HepG2 (cell line): Measurements from ENCODE around the gene CAV3. TPM values are rescaled to one million over a fixed set of nuclear protein-coding genes. Genes with fewer than 3 reads are reported as not detected.
A peak's percentile ranks its signal among the peaks of the same experiment; 100 is the strongest.

Experiments used
- ATAC-seq: fragments of 200-7000 bp; cut with Tn5 transposase; 3 replicates; pipeline ENCODE4 v1.9.1; 2020; ENCODE audit warnings: mild to moderate bottlenecking, moderate library complexity
- BruUV-seq: library from RNA; stranded (reverse); fragments of 400-500 nt; replicated peaks from 2 replicates; lab custom pipeline; 2021; lab: Mats Ljungman, UMichigan
- CTCF ChIA-PET: fragments of 300-600 bp; formaldehyde crosslinking; extraction: SDS; loops from one replicate; lab custom pipeline; 2021; ENCODE audit warnings: low total read pairs, inconsistent platforms, low intra/inter-chr PET ratio; lab: Yijun Ruan, JAX
- POLR2A ChIA-PET: fragments of 350-600 bp; sonication (Branson Sonifier 250); formaldehyde crosslinking; loops from one replicate; lab custom pipeline; 2020; ENCODE audit warnings: antibody characterized with exemption, inconsistent platforms; lab: Yijun Ruan, JAX
- DNase-seq: peaks from one replicate; pipeline ENCODE4 v3.0.0-alpha.2; 2015; ENCODE audit warnings: low spot score
- FAIRE-seq: peaks from 3 replicates; lab custom pipeline; 2011; peaks lifted over from hg19 to GRCh38; lab: Jason Lieb, UNC
- H2AFZ ChIP-seq: one replicate; pipeline ENCODE4 v1.6.1; 2011; ENCODE audit warnings: low read length, inconsistent platforms
- H3K27ac ChIP-seq: fragments of 300-600 bp; 3 replicates; pipeline ENCODE4 v1.8.0; 2011; ENCODE audit warnings: mixed run types, mild to moderate bottlenecking, mixed read lengths, low read length, inconsistent platforms; ENCODE audit not compliant: insufficient read depth; ENCODE audit errors: extremely low read length
- H3K27me3 ChIP-seq, 2 experiments: fragments of 200-600 bp in 1 of 2; 2 replicates in 1 of 2; 3 replicates in 1 of 2; pipeline versions ENCODE4 v1.6.0 to v1.8.0; 2011; ENCODE audit warnings: low read length in 2 of 2, mild to moderate bottlenecking in 2 of 2, moderate library complexity in 2 of 2, inconsistent platforms in 1 of 2; ENCODE audit not compliant: insufficient read depth in 2 of 2, control insufficient read depth in 1 of 2
- H3K36me3 ChIP-seq, 2 experiments: fragments of 200-600 bp in 1 of 2; replicated peaks in 1 of 2; 2 replicates in 1 of 2; 3 replicates in 1 of 2; pipeline versions ENCODE4 v1.5.1 to v1.8.0; 2011; ENCODE audit warnings: low read length in 2 of 2, inconsistent platforms in 1 of 2; ENCODE audit not compliant: insufficient read depth in 2 of 2, control insufficient read depth in 1 of 2
- H3K4me1 ChIP-seq: 2 replicates; pipeline ENCODE4 v1.5.1; 2012; ENCODE audit warnings: low read length, inconsistent platforms; ENCODE audit not compliant: insufficient read depth
- H3K4me2 ChIP-seq: 2 replicates; pipeline ENCODE4 v1.6.0; 2011; ENCODE audit warnings: low read depth, low read length, inconsistent platforms
- H3K4me3 ChIP-seq, 3 experiments: fragments of 200-600 bp in 1 of 3; sonication (generic), shearing (Covaris generic) in 1 of 3; replicated peaks in 1 of 3; 2 replicates each; pipeline ENCODE4 v1.5.1; 2011 to 2016; ENCODE audit warnings: low read length in 3 of 3, inconsistent platforms in 2 of 3, low read depth in 2 of 3, mild to moderate bottlenecking in 2 of 3, control low read depth in 1 of 3, mixed read lengths in 1 of 3; ENCODE audit not compliant: insufficient read depth in 1 of 3
- H3K79me2 ChIP-seq: one replicate; pipeline ENCODE4 v1.6.1; 2011; ENCODE audit warnings: low read length, inconsistent platforms; ENCODE audit not compliant: insufficient read depth
- H3K9ac ChIP-seq: 2 replicates; pipeline ENCODE4 v1.6.0; 2011; ENCODE audit warnings: mild to moderate bottlenecking, low read depth, low read length, inconsistent platforms; ENCODE audit not compliant: insufficient read depth
- H3K9me3 ChIP-seq: 2 replicates; pipeline ENCODE4 v1.5.1; 2012; ENCODE audit warnings: mild to moderate bottlenecking, low read length
- H4K20me1 ChIP-seq: 2 replicates; pipeline ENCODE4 v1.6.0; 2011; ENCODE audit warnings: inconsistent platforms, mild to moderate bottlenecking, low read length, moderate library complexity; ENCODE audit not compliant: insufficient read depth
- ARNT2 ChIP-seq: sonication (generic); formaldehyde crosslinking; IDR thresholded peaks from 2 replicates; pipeline ENCODE4 v1.8.0; 2022; ENCODE audit warnings: mild to moderate bottlenecking, low read depth, missing genetic modification reagents, moderate library complexity
- ATF7 ChIP-seq, 2 experiments: fragments of 450-650 bp in 1 of 2; sonication (generic) in 1 of 2; formaldehyde crosslinking in 1 of 2; IDR thresholded peaks; 2 replicates each; pipeline versions ENCODE4 v1.4.0 to v1.6.1; 2016 to 2020; ENCODE audit warnings: antibody characterized with exemption in 1 of 2, mild to moderate bottlenecking in 1 of 2, missing genetic modification reagents in 1 of 2
- GATA4 ChIP-seq: sonication (generic); IDR thresholded peaks from 2 replicates; pipeline ENCODE4 v1.6.1; 2016; ENCODE audit warnings: antibody characterized with exemption, low read depth, borderline replicate concordance
- HHEX ChIP-seq: IDR thresholded peaks from 2 replicates; pipeline ENCODE4 v1.6.1; 2016; ENCODE audit warnings: control low read depth
- IRF2 ChIP-seq: IDR thresholded peaks from 2 replicates; pipeline ENCODE4 v1.6.1; 2018; ENCODE audit warnings: missing genetic modification reagents, missing compliant biosample characterization
- KAT8 ChIP-seq: IDR thresholded peaks from 2 replicates; pipeline ENCODE4 v1.6.1; 2016; ENCODE audit warnings: missing genetic modification reagents, missing compliant biosample characterization
- KMT2A ChIP-seq: sonication (generic); formaldehyde crosslinking; IDR thresholded peaks from 2 replicates; pipeline ENCODE4 v1.4.0; 2020; ENCODE audit warnings: missing genetic modification reagents
- MLXIP ChIP-seq: sonication (generic); formaldehyde crosslinking; IDR thresholded peaks from 2 replicates; pipeline ENCODE4 v1.9.0; 2021; ENCODE audit warnings: missing genetic modification reagents, borderline replicate concordance
- NR2F2 ChIP-seq: IDR thresholded peaks from 2 replicates; pipeline ENCODE4 v1.6.1; 2012; ENCODE audit warnings: low read depth, inconsistent platforms, borderline replicate concordance
- PAXIP1 ChIP-seq: sonication (generic); formaldehyde crosslinking; conservative IDR thresholded peaks from 2 replicates; pipeline ENCODE4 v1.4.0; 2020; ENCODE audit warnings: mild to moderate bottlenecking, missing genetic modification reagents, moderate library complexity
- POLR2AphosphoS5 ChIP-seq: IDR thresholded peaks from 2 replicates; pipeline ENCODE4 v1.6.1; 2012; ENCODE audit warnings: low read depth, low read length
- RCOR2 ChIP-seq: IDR thresholded peaks from 2 replicates; pipeline ENCODE4 v1.6.1; 2016; ENCODE audit warnings: missing biosample characterization, missing genetic modification reagents
- SOX13 ChIP-seq, 3 experiments: fragments of 450-650 bp in 1 of 3; sonication (generic) in 1 of 3; formaldehyde crosslinking in 1 of 3; IDR thresholded peaks in 2 of 3; conservative IDR thresholded peaks in 1 of 3; 2 replicates each; pipeline versions ENCODE4 v1.5.0 to v1.6.1; 2016 to 2020; ENCODE audit warnings: antibody characterized with exemption in 1 of 3, mild to moderate bottlenecking in 1 of 3, missing compliant biosample characterization in 1 of 3, missing genetic modification reagents in 1 of 3, moderate library complexity in 1 of 3
- SOX6 ChIP-seq, 2 experiments: fragments of 450-650 bp in 1 of 2; sonication (generic) in 1 of 2; formaldehyde crosslinking in 1 of 2; IDR thresholded peaks; 2 replicates each; pipeline versions ENCODE4 v1.4.0 to v1.6.1; 2017 to 2020; ENCODE audit warnings: antibody characterized with exemption in 1 of 2, mild to moderate bottlenecking in 1 of 2, missing genetic modification reagents in 1 of 2
- ZNF205 ChIP-seq: IDR thresholded peaks from 2 replicates; pipeline ENCODE4 v1.6.1; 2018; ENCODE audit warnings: missing biosample characterization, missing genetic modification reagents
- ZNF33A ChIP-seq: sonication (generic); formaldehyde crosslinking; IDR thresholded peaks from 2 replicates; pipeline ENCODE4 v1.5.1; 2020; ENCODE audit warnings: missing genetic modification reagents, mild to moderate bottlenecking, moderate library complexity, borderline replicate concordance
- ZNF446 ChIP-seq: sonication (generic); formaldehyde crosslinking; IDR thresholded peaks from 2 replicates; pipeline ENCODE4 v1.5.0; 2020; ENCODE audit warnings: mild to moderate bottlenecking, missing genetic modification reagents
- WGBS: methylation state at CpG from one replicate; pipeline ENCODE4 v1.1.6; 2017; ENCODE audit warnings: low lambda C conversion rate; 5-methylcytosine and 5-hydroxymethylcytosine counted together
- in situ Hi-C: cut with HindIII; loops from 2 replicates; pipeline ENCODE4 v1.10.0; 2017; ENCODE audit warnings: low pct_unique_long_range_greater_than_20kb; ENCODE audit not compliant: extremely low pct_ligation_motif_present
- intact Hi-C: fragments of 100-400 bp; cut with micrococcal nuclease; formaldehyde crosslinking; loops from one replicate; pipeline ENCODE4 v1.10.0; 2022; ENCODE audit not compliant: unreplicated experiment
- polyA plus RNA-seq, 8 experiments: library from polyadenylated mRNA; depleted of rRNA in 3 of 8; stranded (reverse) in 7 of 8; unstranded in 1 of 8; fragments of >200 nt; fragmentation: Illumina TruSeq in 4 of 8; extraction: Trizol in 4 of 8; gene quantifications; 2 replicates each; pipeline versions ENCODE4 v1.2.1 to v1.2.3, GENCODE V29; 2011 to 2016; ENCODE audit warnings: low read depth in 4 of 8, missing spikeins in 1 of 8, mixed read lengths in 1 of 8; ENCODE audit not compliant: insufficient read depth in 1 of 8
- total RNA-seq, 5 experiments: library from RNA; depleted of rRNA; stranded (reverse); fragments of >200 nt; fragmentation: Illumina TruSeq; extraction: Trizol; gene quantifications; 2 replicates each; pipeline ENCODE4 v1.2.3, GENCODE V29; 2016; ENCODE audit warnings: low read depth in 1 of 5

The CAV3 gene
- total and polyA plus RNA-seq, 2 of the 13 experiments (the other 11 are each of a cell fraction or from before 2014, with no cell fraction given) = not detected

GRCh38 chr3:8755097-8755496 lies 21.5 kb downstream of the CAV3 start:
- DNase-seq = no peak
- Histone ChIP-seq H3K79me2 (no peaks in the 10 kb centered on the region), H3K4me2 (no peak overlapping the region), H3K36me3 (no peaks in the 10 kb centered on the region), H3K9me3 (no peaks in the 10 kb centered on the region), H3K4me1 (peaks cover 13% of the 10 kb centered on the region), H3K9ac (no peak overlapping the region), H3K4me3 (no peak overlapping the region), H4K20me1 (no peaks in the 10 kb centered on the region), H3K27me3 (peaks cover 0 to 8% of the 10 kb centered on the region in 2 experiments; a peak in 2 of 5 replicates), H3K27ac (no peak overlapping the region), H2AFZ (no peak overlapping the region)
- FAIRE-seq = peak; percentile 53
- BruUV-seq = no TSS peak
- intact Hi-C loops (no loop called here), in situ Hi-C loops (no loop called here)
- no peak; the same call in 2 of the 3 replicates for ATAC-seq
- ChIA-PET POLR2A (no interaction called here), CTCF (interaction anchor here (1.7 kb wide), 1 partner anchor 12 kb away, joined by 3 read pairs; no protein-coding TSS in a partner anchor)
- 8% methylated on average over 3 of the region's 3 CpGs for WGBS
- TF ChIP-seq ARNT2 (no peak), ZNF446 (CRISPR knock-in tag) (no peak), NR2F2 (no peak), GATA4 (no peak), ATF7 (IDR thresholded peaks at IDR 0.05) (no peak), ATF7 (CRISPR knock-in tag; IDR thresholded peaks at IDR 0.05) (no peak), RCOR2 (CRISPR knock-in tag) (peak; percentile 48; the same call in 1 of the 2 replicates), MLXIP (no peak), KMT2A (CRISPR knock-in tag) (no peak), KAT8 (CRISPR knock-in tag) (no peak), SOX6 (IDR thresholded peaks at IDR 0.05) (no peak), SOX6 (CRISPR knock-in tag; IDR thresholded peaks at IDR 0.05) (peak; percentile 34; the same call in 1 of the 2 replicates), ZNF205 (CRISPR knock-in tag) (no peak), ZNF33A (CRISPR knock-in tag) (no peak), PAXIP1 (CRISPR knock-in tag) (0 out of 2 replicates have a peak, but pooled peaks have one; percentile 24), SOX13 (IDR thresholded peaks at IDR 0.05) (no peak), SOX13 (CRISPR knock-in tag; conservative IDR thresholded peaks at IDR 0.05 in 1 of 2, IDR thresholded peaks at IDR 0.05 in 1 of 2) (peak in 1 of 2 experiments; percentile 68; a peak in 2 of 4 replicates), IRF2 (no peak), HHEX (CRISPR knock-in tag) (no peak), POLR2AphosphoS5 (no peak)
